HepG2 (cell line): ENCODE data around the gene TBC1D1.

ENCODE experiments used
- ATF7 ChIP-seq, 2 experiments: fragments of 450-650 bp in 1 of 2; sonication (generic) in 1 of 2; formaldehyde crosslinking in 1 of 2; IDR thresholded peaks; 2 replicates each; pipeline versions ENCODE4 v1.4.0 to v1.6.1; 2016 to 2020; ENCODE audit warnings: antibody characterized with exemption in 1 of 2, mild to moderate bottlenecking in 1 of 2, missing genetic modification reagents in 1 of 2
- CEBPB ChIP-seq: IDR thresholded peaks from 2 replicates; pipeline ENCODE4 v1.6.1; 2011; ENCODE audit warnings: low read depth, low read length, improper control_type of control experiment, borderline replicate concordance
- GABPA ChIP-seq, 2 experiments: IDR thresholded peaks; 2 replicates each; pipeline ENCODE4 v1.6.1; 2011 to 2016; ENCODE audit warnings: low read depth in 2 of 2, low read length in 1 of 2, missing biosample characterization in 1 of 2, missing genetic modification characterization in 1 of 2
- KLF13 ChIP-seq: sonication (generic); formaldehyde crosslinking; IDR thresholded peaks from 2 replicates; pipeline ENCODE4 v1.4.0; 2020; ENCODE audit warnings: mild to moderate bottlenecking, missing genetic modification reagents
- NFKB2 ChIP-seq: sonication (generic); formaldehyde crosslinking; IDR thresholded peaks from 2 replicates; pipeline ENCODE4 v1.4.0; 2020; ENCODE audit warnings: missing genetic modification reagents, borderline replicate concordance
- POLR2AphosphoS5 ChIP-seq: IDR thresholded peaks from 2 replicates; pipeline ENCODE4 v1.6.1; 2012; ENCODE audit warnings: low read depth, low read length
- SRF ChIP-seq: IDR thresholded peaks from 2 replicates; pipeline ENCODE4 v1.6.1; 2011; ENCODE audit warnings: mild to moderate bottlenecking, low read depth, low read length, moderate library complexity
- TARDBP ChIP-seq: sonication (generic); formaldehyde crosslinking; IDR thresholded peaks from 2 replicates; pipeline ENCODE4 v1.8.0; 2022; ENCODE audit warnings: mild to moderate bottlenecking, missing genetic modification reagents
- ZNF253 ChIP-seq: sonication (generic); formaldehyde crosslinking; IDR thresholded peaks from 2 replicates; pipeline ENCODE4 v1.8.0; 2022; ENCODE audit warnings: mild to moderate bottlenecking, missing genetic modification reagents, borderline replicate concordance
- TF ChIP-seq, protein P1 (sequence below): sonication (generic); formaldehyde crosslinking; IDR thresholded peaks from 2 replicates; pipeline ENCODE4 v1.4.0; 2020; ENCODE audit warnings: missing genetic modification reagents, borderline replicate concordance
- TF ChIP-seq, protein P2 (sequence below): sonication (generic); formaldehyde crosslinking; IDR thresholded peaks from 2 replicates; pipeline ENCODE4 v1.5.0; 2020; ENCODE audit warnings: mild to moderate bottlenecking, missing genetic modification reagents, moderate library complexity
- TF ChIP-seq, protein P3 (sequence below), 2 experiments: IDR thresholded peaks; 2 replicates each; pipeline ENCODE4 v1.6.1; 2011 to 2012; ENCODE audit warnings: low read length in 2 of 2, borderline replicate concordance in 1 of 2, low read depth in 1 of 2, mild to moderate bottlenecking in 1 of 2, moderate library complexity in 1 of 2

- TF ChIP-seq CEBPB: no peak
- TF ChIP-seq, protein P1, sequence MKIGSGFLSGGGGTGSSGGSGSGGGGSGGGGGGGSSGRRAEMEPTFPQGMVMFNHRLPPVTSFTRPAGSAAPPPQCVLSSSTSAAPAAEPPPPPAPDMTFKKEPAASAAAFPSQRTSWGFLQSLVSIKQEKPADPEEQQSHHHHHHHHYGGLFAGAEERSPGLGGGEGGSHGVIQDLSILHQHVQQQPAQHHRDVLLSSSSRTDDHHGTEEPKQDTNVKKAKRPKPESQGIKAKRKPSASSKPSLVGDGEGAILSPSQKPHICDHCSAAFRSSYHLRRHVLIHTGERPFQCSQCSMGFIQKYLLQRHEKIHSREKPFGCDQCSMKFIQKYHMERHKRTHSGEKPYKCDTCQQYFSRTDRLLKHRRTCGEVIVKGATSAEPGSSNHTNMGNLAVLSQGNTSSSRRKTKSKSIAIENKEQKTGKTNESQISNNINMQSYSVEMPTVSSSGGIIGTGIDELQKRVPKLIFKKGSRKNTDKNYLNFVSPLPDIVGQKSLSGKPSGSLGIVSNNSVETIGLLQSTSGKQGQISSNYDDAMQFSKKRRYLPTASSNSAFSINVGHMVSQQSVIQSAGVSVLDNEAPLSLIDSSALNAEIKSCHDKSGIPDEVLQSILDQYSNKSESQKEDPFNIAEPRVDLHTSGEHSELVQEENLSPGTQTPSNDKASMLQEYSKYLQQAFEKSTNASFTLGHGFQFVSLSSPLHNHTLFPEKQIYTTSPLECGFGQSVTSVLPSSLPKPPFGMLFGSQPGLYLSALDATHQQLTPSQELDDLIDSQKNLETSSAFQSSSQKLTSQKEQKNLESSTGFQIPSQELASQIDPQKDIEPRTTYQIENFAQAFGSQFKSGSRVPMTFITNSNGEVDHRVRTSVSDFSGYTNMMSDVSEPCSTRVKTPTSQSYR: no peak
- no peak for TF ChIP-seq SRF
- TF ChIP-seq ZNF253 (CRISPR knock-in tag): no peak
- no peak for TF ChIP-seq TARDBP (CRISPR knock-in tag)
- no peak for TF ChIP-seq KLF13 (CRISPR knock-in tag)
- no peak for TF ChIP-seq GABPA (IDR thresholded peaks at IDR 0.05; ENCODE audit: low read depth, low read length)
- TF ChIP-seq GABPA (CRISPR knock-in tag; IDR thresholded peaks at IDR 0.05; ENCODE audit: low read depth): no peak
- TF ChIP-seq ATF7 (IDR thresholded peaks at IDR 0.05): no peak
- TF ChIP-seq ATF7 (CRISPR knock-in tag; IDR thresholded peaks at IDR 0.05): no peak
- TF ChIP-seq, protein P2, sequence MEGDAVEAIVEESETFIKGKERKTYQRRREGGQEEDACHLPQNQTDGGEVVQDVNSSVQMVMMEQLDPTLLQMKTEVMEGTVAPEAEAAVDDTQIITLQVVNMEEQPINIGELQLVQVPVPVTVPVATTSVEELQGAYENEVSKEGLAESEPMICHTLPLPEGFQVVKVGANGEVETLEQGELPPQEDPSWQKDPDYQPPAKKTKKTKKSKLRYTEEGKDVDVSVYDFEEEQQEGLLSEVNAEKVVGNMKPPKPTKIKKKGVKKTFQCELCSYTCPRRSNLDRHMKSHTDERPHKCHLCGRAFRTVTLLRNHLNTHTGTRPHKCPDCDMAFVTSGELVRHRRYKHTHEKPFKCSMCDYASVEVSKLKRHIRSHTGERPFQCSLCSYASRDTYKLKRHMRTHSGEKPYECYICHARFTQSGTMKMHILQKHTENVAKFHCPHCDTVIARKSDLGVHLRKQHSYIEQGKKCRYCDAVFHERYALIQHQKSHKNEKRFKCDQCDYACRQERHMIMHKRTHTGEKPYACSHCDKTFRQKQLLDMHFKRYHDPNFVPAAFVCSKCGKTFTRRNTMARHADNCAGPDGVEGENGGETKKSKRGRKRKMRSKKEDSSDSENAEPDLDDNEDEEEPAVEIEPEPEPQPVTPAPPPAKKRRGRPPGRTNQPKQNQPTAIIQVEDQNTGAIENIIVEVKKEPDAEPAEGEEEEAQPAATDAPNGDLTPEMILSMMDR (CRISPR knock-in tag): no peak
- no peak for TF ChIP-seq POLR2AphosphoS5
- TF ChIP-seq, protein P3, sequence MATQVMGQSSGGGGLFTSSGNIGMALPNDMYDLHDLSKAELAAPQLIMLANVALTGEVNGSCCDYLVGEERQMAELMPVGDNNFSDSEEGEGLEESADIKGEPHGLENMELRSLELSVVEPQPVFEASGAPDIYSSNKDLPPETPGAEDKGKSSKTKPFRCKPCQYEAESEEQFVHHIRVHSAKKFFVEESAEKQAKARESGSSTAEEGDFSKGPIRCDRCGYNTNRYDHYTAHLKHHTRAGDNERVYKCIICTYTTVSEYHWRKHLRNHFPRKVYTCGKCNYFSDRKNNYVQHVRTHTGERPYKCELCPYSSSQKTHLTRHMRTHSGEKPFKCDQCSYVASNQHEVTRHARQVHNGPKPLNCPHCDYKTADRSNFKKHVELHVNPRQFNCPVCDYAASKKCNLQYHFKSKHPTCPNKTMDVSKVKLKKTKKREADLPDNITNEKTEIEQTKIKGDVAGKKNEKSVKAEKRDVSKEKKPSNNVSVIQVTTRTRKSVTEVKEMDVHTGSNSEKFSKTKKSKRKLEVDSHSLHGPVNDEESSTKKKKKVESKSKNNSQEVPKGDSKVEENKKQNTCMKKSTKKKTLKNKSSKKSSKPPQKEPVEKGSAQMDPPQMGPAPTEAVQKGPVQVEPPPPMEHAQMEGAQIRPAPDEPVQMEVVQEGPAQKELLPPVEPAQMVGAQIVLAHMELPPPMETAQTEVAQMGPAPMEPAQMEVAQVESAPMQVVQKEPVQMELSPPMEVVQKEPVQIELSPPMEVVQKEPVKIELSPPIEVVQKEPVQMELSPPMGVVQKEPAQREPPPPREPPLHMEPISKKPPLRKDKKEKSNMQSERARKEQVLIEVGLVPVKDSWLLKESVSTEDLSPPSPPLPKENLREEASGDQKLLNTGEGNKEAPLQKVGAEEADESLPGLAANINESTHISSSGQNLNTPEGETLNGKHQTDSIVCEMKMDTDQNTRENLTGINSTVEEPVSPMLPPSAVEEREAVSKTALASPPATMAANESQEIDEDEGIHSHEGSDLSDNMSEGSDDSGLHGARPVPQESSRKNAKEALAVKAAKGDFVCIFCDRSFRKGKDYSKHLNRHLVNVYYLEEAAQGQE (IDR thresholded peaks at IDR 0.05; ENCODE audit: borderline replicate concordance in 1 of 2, low read depth in 1 of 2, low read length in 2 of 2): no peak
- TF ChIP-seq NFKB2: no peak
These were observed 214.8 kb downstream of the TBC1D1 start for GRCh38 chr4:38105475-38106220.
